DND-41 (cell line): ENCODE data around the gene TMEM61.

Experiments
- ATAC-seq: fragments of 200-7000 bp; cut with Tn5 transposase; 3 replicates; pipeline ENCODE4 v1.9.1; 2021; ENCODE audit warnings: low read depth; ENCODE audit not compliant: insufficient read depth
- DNase-seq: peaks from one replicate; pipeline ENCODE4 v3.0.0-alpha.2; 2020
- H2AFZ ChIP-seq: 2 replicates; pipeline ENCODE4 v1.6.0; 2012; ENCODE audit warnings: low read depth, low read length
- H3K27ac ChIP-seq: 2 replicates; pipeline ENCODE4 v1.5.1; 2012; ENCODE audit warnings: low read length, inconsistent platforms
- H3K27me3 ChIP-seq: fragments of 200-600 bp; sonication (generic); 2 replicates; pipeline ENCODE4 v1.6.0; 2012; ENCODE audit warnings: low read length, mild to moderate bottlenecking, inconsistent platforms; ENCODE audit not compliant: insufficient read depth, poor library complexity
- H3K36me3 ChIP-seq: 2 replicates; pipeline ENCODE4 v1.5.1; 2012; ENCODE audit warnings: low read length, inconsistent platforms; ENCODE audit not compliant: insufficient read depth
- H3K4me1 ChIP-seq: 2 replicates; pipeline ENCODE4 v1.5.1; 2012; ENCODE audit warnings: mild to moderate bottlenecking, low read length; ENCODE audit not compliant: insufficient read depth
- H3K4me2 ChIP-seq: 2 replicates; pipeline ENCODE4 v1.6.0; 2012; ENCODE audit warnings: mild to moderate bottlenecking, moderate library complexity, low read length, inconsistent platforms; ENCODE audit not compliant: insufficient read depth
- H3K4me3 ChIP-seq, 2 experiments: fragments of 200-600 bp in 1 of 2; shearing (Covaris generic) in 1 of 2; 2 replicates each; pipeline ENCODE4 v1.5.1; 2012 to 2016; ENCODE audit warnings: inconsistent platforms in 2 of 2, low read length in 2 of 2, mild to moderate bottlenecking in 2 of 2, low read depth in 1 of 2, moderate library complexity in 1 of 2
- H3K79me2 ChIP-seq: 2 replicates; pipeline ENCODE4 v1.6.0; 2012; ENCODE audit warnings: low read length, inconsistent platforms; ENCODE audit not compliant: insufficient read depth
- H3K9ac ChIP-seq: 2 replicates; pipeline ENCODE4 v1.6.0; 2012; ENCODE audit warnings: low read depth, mild to moderate bottlenecking, inconsistent platforms, low read length, moderate library complexity
- H3K9me3 ChIP-seq: 2 replicates; pipeline ENCODE4 v1.5.1; 2012; ENCODE audit warnings: low read length, moderate library complexity, mild to moderate bottlenecking, inconsistent platforms; ENCODE audit not compliant: insufficient read depth, severe bottlenecking
- H4K20me1 ChIP-seq: 2 replicates; pipeline ENCODE4 v1.6.0; 2012; ENCODE audit warnings: low read length; ENCODE audit not compliant: insufficient read depth
- CTCF ChIP-seq: IDR thresholded peaks from 2 replicates; pipeline ENCODE4 v1.5.1; 2012; ENCODE audit warnings: borderline replicate concordance, low read length, moderate library complexity, mild to moderate bottlenecking; ENCODE audit not compliant: poor library complexity, severe bottlenecking; ENCODE audit errors: extremely low read depth
- EZH2 ChIP-seq: IDR thresholded peaks from 3 replicates; pipeline ENCODE4 v1.6.1; 2012; ENCODE audit warnings: borderline replicate concordance, low read depth, mild to moderate bottlenecking, moderate library complexity, low read length, inconsistent platforms; ENCODE audit not compliant: severe bottlenecking

TMEM61 gene

GRCh38 chr1:54987427-54987826 lies 7.0 kb downstream of the TMEM61 start:
- Histone ChIP-seq H3K79me2 (no peaks in the 10 kb centered on the region), H3K4me1 (no peaks in the 10 kb centered on the region), H3K27ac (no peak overlapping the region), H2AFZ (no peak overlapping the region), H3K36me3 (no peaks in the 10 kb centered on the region), H3K4me2 (no peak overlapping the region), H4K20me1 (no peaks in the 10 kb centered on the region), H3K9ac (no peak overlapping the region), H3K4me3 (no peak overlapping the region), H3K27me3 (peaks cover 8% of the 10 kb centered on the region), H3K9me3 (no peaks in the 10 kb centered on the region)
- DNase-seq: no peak
- TF ChIP-seq EZH2 (no peak), CTCF (no peak)
- no peak for ATAC-seq

- DNase-seq (no peak), ATAC-seq (no peak)
- Histone ChIP-seq H4K20me1 (no peaks in the 10 kb centered on the region), H3K4me3 (no peak overlapping the region), H3K79me2 (no peaks in the 10 kb centered on the region), H2AFZ (no peak overlapping the region), H3K36me3 (no peaks in the 10 kb centered on the region), H3K9me3 (no peaks in the 10 kb centered on the region), H3K27me3 (peaks cover 7% of the 10 kb centered on the region), H3K9ac (no peak overlapping the region), H3K4me1 (no peaks in the 10 kb centered on the region), H3K27ac (no peak overlapping the region), H3K4me2 (no peak overlapping the region)
- TF ChIP-seq CTCF (no peak), EZH2 (no peak)
Measured at GRCh38 chr1:54987919-54988705, 7.7 kb downstream of the TMEM61 start.

GRCh38 chr1:54988975-54989374 lies 8.5 kb downstream of the TMEM61 start:
- TF ChIP-seq CTCF: no peak
- no peak for TF ChIP-seq EZH2
- no peak for ATAC-seq
- no peak overlapping the region for H3K27ac ChIP-seq

GRCh38 chr1:54989473-54989872 lies 9.0 kb downstream of the TMEM61 start:
- H3K9me3 ChIP-seq: no peaks in the 10 kb centered on the region
- H3K4me3 ChIP-seq: no peak overlapping the region
- no peaks in the 10 kb centered on the region for H3K79me2 ChIP-seq
- H3K4me2 ChIP-seq: no peak overlapping the region
- no peak for TF ChIP-seq CTCF
- no peak for TF ChIP-seq EZH2
- no peak overlapping the region for H3K27ac ChIP-seq
- no peak for DNase-seq
- no peak overlapping the region for H2AFZ ChIP-seq
- no peaks in the 10 kb centered on the region for H3K36me3 ChIP-seq
- H3K4me1 ChIP-seq: no peaks in the 10 kb centered on the region
- no peak overlapping the region for H3K9ac ChIP-seq
- no peaks in the 10 kb centered on the region for H4K20me1 ChIP-seq
- no peak for ATAC-seq
- peaks cover 7% of the 10 kb centered on the region for H3K27me3 ChIP-seq

More at GRCh38 chr1:54988975-54989374, 8.5 kb downstream of the TMEM61 start:
- H3K9me3 ChIP-seq: no peaks in the 10 kb centered on the region
- no peaks in the 10 kb centered on the region for H3K4me1 ChIP-seq
- H3K4me3 ChIP-seq: no peak overlapping the region
- H3K4me2 ChIP-seq: no peak overlapping the region
- H3K27me3 ChIP-seq: peaks cover 7% of the 10 kb centered on the region
- no peaks in the 10 kb centered on the region for H3K36me3 ChIP-seq
- H4K20me1 ChIP-seq: no peaks in the 10 kb centered on the region
- no peak overlapping the region for H3K9ac ChIP-seq
- H3K79me2 ChIP-seq: no peaks in the 10 kb centered on the region
- no peak for DNase-seq
- no peak overlapping the region for H2AFZ ChIP-seq
